GM19324 (cell line): ENCODE measurements around the gene ITGA5.

Experiments used
- ATAC-seq: cut with Tn5 transposase; IDR thresholded peaks from one replicate; pipeline ENCODE4 v1.9.1; 2021; ENCODE audit warnings: mild to moderate bottlenecking, moderate library complexity; ENCODE audit not compliant: unreplicated experiment, low FRiP score

The ITGA5 gene

GRCh38 chr12:54419088-54419887, at the start of gene ITGA5:
TSS of gene ITGA5 (minus strand) at chr12:54419266. CDS start at chr12:54419198, 68 bp downstream.
- ATAC-seq = no peak

GRCh38 chr12:54465857-54466523, 46.9 kb upstream of the ITGA5 start:
- ATAC-seq = no peak

- no peak for ATAC-seq
Observed at GRCh38 chr12:54463484-54463883, 44.4 kb upstream of the ITGA5 start.

- no peak for ATAC-seq
Observed at GRCh38 chr12:54463034-54463433, 44.0 kb upstream of the ITGA5 start.

- ATAC-seq = no peak
Observed at GRCh38 chr12:54460317-54460923, 41.4 kb upstream of the ITGA5 start.

- ATAC-seq = no peak
Observed at GRCh38 chr12:54459355-54459754, 40.3 kb upstream of the ITGA5 start.

- no peak for ATAC-seq
Observed at GRCh38 chr12:54455760-54456469, 36.8 kb upstream of the ITGA5 start.

GRCh38 chr12:54452628-54453027, 33.6 kb upstream of the ITGA5 start:
- no peak for ATAC-seq

- no peak for ATAC-seq
Observed at GRCh38 chr12:54448344-54448743, 29.3 kb upstream of the ITGA5 start.

GRCh38 chr12:54447917-54448316, 28.9 kb upstream of the ITGA5 start:
- no peak for ATAC-seq

- no peak for ATAC-seq
Observed at GRCh38 chr12:54444206-54444605, 25.1 kb upstream of the ITGA5 start.

- ATAC-seq = no peak
Observed at GRCh38 chr12:54443446-54443845, 24.4 kb upstream of the ITGA5 start.

- no peak for ATAC-seq
Observed at GRCh38 chr12:54442961-54443360, 23.9 kb upstream of the ITGA5 start.

- no peak for ATAC-seq
Observed at GRCh38 chr12:54442099-54442498, 23.0 kb upstream of the ITGA5 start.

GRCh38 chr12:54439521-54440255, 20.6 kb upstream of the ITGA5 start:
- ATAC-seq = no peak

- no peak for ATAC-seq
Observed at GRCh38 chr12:54439096-54439495, 20.0 kb upstream of the ITGA5 start.

GRCh38 chr12:54438517-54438916, 19.5 kb upstream of the ITGA5 start:
- no peak for ATAC-seq

- no peak for ATAC-seq
Observed at GRCh38 chr12:54437697-54438096, 18.6 kb upstream of the ITGA5 start.

- no peak for ATAC-seq
Observed at GRCh38 chr12:54437243-54437642, 18.2 kb upstream of the ITGA5 start.

GRCh38 chr12:54432815-54433164, 13.7 kb upstream of the ITGA5 start:
- no peak for ATAC-seq
